DND-41 (cell line): ENCODE measurements around the gene SLC8A2.

Source experiments
- CTCF ChIP-seq: IDR thresholded peaks from 2 replicates; pipeline ENCODE4 v1.5.1; 2012; ENCODE audit warnings: borderline replicate concordance, low read length, moderate library complexity, mild to moderate bottlenecking; ENCODE audit not compliant: poor library complexity, severe bottlenecking; ENCODE audit errors: extremely low read depth
- EZH2 ChIP-seq: IDR thresholded peaks from 3 replicates; pipeline ENCODE4 v1.6.1; 2012; ENCODE audit warnings: borderline replicate concordance, low read depth, mild to moderate bottlenecking, moderate library complexity, low read length, inconsistent platforms; ENCODE audit not compliant: severe bottlenecking

GRCh38 chr19:47503130-47503825 is 31.6 kb upstream of the SLC8A2 start:
- TF ChIP-seq CTCF (no peak), EZH2 (no peak)
